Loucy (cell line): ENCODE results near the gene CYS1.
"Not testable (repeated sequence)": the region's sequence is repeated elsewhere in the genome, so short reads cannot be mapped to it uniquely, and the experiment has no call there.

ENCODE experiments used
- H2AFZ ChIP-seq: fragments of 200-600 bp; sonication (generic); 2 replicates; pipeline ENCODE4 v1.6.0; 2016; ENCODE audit warnings: antibody characterized with exemption, mild to moderate bottlenecking, low read length, moderate library complexity
- H3F3A ChIP-seq: fragments of 200-600 bp; 2 replicates; pipeline ENCODE4 v1.6.0; 2016; ENCODE audit warnings: antibody characterized with exemption, low read depth, mild to moderate bottlenecking
- H3K27me3 ChIP-seq: fragments of 200-600 bp; sonication (generic); 2 replicates; pipeline ENCODE4 v1.6.1; 2014; ENCODE audit warnings: low read length, mild to moderate bottlenecking; ENCODE audit not compliant: insufficient read depth, poor library complexity, severe bottlenecking
- H3K36me3 ChIP-seq: fragments of 200-600 bp; sonication (generic); 2 replicates; pipeline ENCODE4 v1.6.1; 2016; ENCODE audit warnings: low read length; ENCODE audit not compliant: insufficient read depth
- H3K4me1 ChIP-seq: fragments of 200-600 bp; sonication (generic); 2 replicates; pipeline ENCODE4 v1.5.1; 2014; ENCODE audit warnings: low read length, mild to moderate bottlenecking; ENCODE audit not compliant: insufficient read depth, poor library complexity, severe bottlenecking
- H3K4me2 ChIP-seq: fragments of 200-600 bp; sonication (generic); 2 replicates; pipeline ENCODE4 v1.6.0; 2014; ENCODE audit warnings: antibody characterized with exemption, low read length, low read depth, mild to moderate bottlenecking; ENCODE audit not compliant: poor library complexity, severe bottlenecking
- H3K4me3 ChIP-seq: fragments of 200-600 bp; sonication (generic); 2 replicates; pipeline ENCODE4 v1.5.1; 2014; ENCODE audit warnings: low read length, mild to moderate bottlenecking, mixed read lengths; ENCODE audit not compliant: poor library complexity, severe bottlenecking
- H3K79me2 ChIP-seq: fragments of 200-600 bp; sonication (generic); 2 replicates; pipeline ENCODE4 v1.6.1; 2014; ENCODE audit warnings: low read length; ENCODE audit not compliant: insufficient read depth
- H3K9ac ChIP-seq: fragments of 200-600 bp; sonication (generic); 2 replicates; pipeline ENCODE4 v1.6.0; 2014; ENCODE audit warnings: mild to moderate bottlenecking, low read depth, low read length, moderate library complexity; ENCODE audit not compliant: poor library complexity, severe bottlenecking
- H3K9me2 ChIP-seq: fragments of 200-600 bp; sonication (generic); replicated peaks from 2 replicates; pipeline ENCODE4 v1.6.1; 2016; ENCODE audit warnings: low read depth, low read length, mixed read lengths
- H3K9me3 ChIP-seq: fragments of 200-600 bp; sonication (generic); 2 replicates; pipeline ENCODE4 v1.6.1; 2014; ENCODE audit warnings: mild to moderate bottlenecking, antibody characterized with exemption, low read length, low read depth; ENCODE audit not compliant: insufficient read depth
- H4K20me1 ChIP-seq: fragments of 200-600 bp; sonication (generic); 2 replicates; pipeline ENCODE4 v1.6.0; 2014; ENCODE audit warnings: antibody characterized with exemption, low read length, mild to moderate bottlenecking; ENCODE audit not compliant: insufficient read depth, poor library complexity, severe bottlenecking
- EZH2phosphoT487 ChIP-seq: fragments of 200-600 bp; IDR thresholded peaks from 2 replicates; pipeline ENCODE4 v1.6.1; 2018; ENCODE audit warnings: antibody characterized with exemption, mild to moderate bottlenecking, moderate library complexity, borderline replicate concordance
- TF ChIP-seq, protein P1 (sequence below): fragments of 200-600 bp; sonication (generic); conservative IDR thresholded peaks from 2 replicates; pipeline ENCODE4 v1.5.1; 2014; ENCODE audit warnings: mild to moderate bottlenecking, antibody characterized with exemption, low read length

Gene CYS1

GRCh38 chr2:10031886-10032745, 48.1 kb downstream of the CYS1 start:
- H3K4me1 ChIP-seq: peaks cover 4% of the 10 kb centered on the region
- H3F3A ChIP-seq: no peaks in the 10 kb centered on the region
- H2AFZ ChIP-seq: no peak overlapping the region
- no peak overlapping the region for H3K9ac ChIP-seq
- no peaks in the 10 kb centered on the region for H3K9me2 ChIP-seq
- no peak overlapping the region for H3K4me3 ChIP-seq
- H3K36me3 ChIP-seq: no peaks in the 10 kb centered on the region
- no peaks in the 10 kb centered on the region for H4K20me1 ChIP-seq
- TF ChIP-seq EZH2phosphoT487: no peak
- TF ChIP-seq, protein P1, sequence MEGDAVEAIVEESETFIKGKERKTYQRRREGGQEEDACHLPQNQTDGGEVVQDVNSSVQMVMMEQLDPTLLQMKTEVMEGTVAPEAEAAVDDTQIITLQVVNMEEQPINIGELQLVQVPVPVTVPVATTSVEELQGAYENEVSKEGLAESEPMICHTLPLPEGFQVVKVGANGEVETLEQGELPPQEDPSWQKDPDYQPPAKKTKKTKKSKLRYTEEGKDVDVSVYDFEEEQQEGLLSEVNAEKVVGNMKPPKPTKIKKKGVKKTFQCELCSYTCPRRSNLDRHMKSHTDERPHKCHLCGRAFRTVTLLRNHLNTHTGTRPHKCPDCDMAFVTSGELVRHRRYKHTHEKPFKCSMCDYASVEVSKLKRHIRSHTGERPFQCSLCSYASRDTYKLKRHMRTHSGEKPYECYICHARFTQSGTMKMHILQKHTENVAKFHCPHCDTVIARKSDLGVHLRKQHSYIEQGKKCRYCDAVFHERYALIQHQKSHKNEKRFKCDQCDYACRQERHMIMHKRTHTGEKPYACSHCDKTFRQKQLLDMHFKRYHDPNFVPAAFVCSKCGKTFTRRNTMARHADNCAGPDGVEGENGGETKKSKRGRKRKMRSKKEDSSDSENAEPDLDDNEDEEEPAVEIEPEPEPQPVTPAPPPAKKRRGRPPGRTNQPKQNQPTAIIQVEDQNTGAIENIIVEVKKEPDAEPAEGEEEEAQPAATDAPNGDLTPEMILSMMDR: no peak
- no peaks in the 10 kb centered on the region for H3K27me3 ChIP-seq
- H3K4me2 ChIP-seq: no peak overlapping the region
- no peaks in the 10 kb centered on the region for H3K79me2 ChIP-seq
- H3K9me3 ChIP-seq: no peaks in the 10 kb centered on the region

DNA sequence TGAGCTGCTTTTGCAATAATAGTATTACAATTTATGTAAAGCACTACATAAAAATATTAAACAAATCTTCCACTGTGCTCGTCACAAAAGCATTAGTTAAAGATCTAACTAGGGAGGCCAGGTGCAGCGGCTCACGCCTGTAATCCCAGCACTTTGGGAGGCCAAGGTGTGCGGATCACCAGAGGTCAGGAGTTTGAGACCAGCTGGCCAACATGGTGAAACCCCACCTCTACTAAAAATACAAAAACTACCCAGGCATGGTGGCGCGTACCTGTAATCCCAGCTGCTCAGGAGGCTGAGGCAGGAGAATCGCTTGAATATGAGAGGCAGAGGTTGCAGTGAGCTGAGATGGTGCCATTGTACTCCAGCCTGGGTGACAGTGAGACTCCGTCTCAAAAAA, 49.4 kb downstream of the CYS1 start:
- not testable (repeated sequence) for H3K9me3 ChIP-seq, H3K4me1 ChIP-seq, H3K9ac ChIP-seq, H4K20me1 ChIP-seq, H3K4me3 ChIP-seq, H3F3A ChIP-seq, H3K9me2 ChIP-seq, H3K79me2 ChIP-seq, H3K27me3 ChIP-seq, H2AFZ ChIP-seq, H3K4me2 ChIP-seq, H3K36me3 ChIP-seq

- Histone ChIP-seq H3K9me3 (no peaks in the 10 kb centered on the region), H3K4me3 (no peak overlapping the region), H3K9ac (no peak overlapping the region), H3K4me2 (no peak overlapping the region), H3F3A (no peaks in the 10 kb centered on the region), H2AFZ (no peak overlapping the region), H3K4me1 (no peaks in the 10 kb centered on the region), H3K79me2 (no peaks in the 10 kb centered on the region), H3K9me2 (no peaks in the 10 kb centered on the region), H4K20me1 (no peaks in the 10 kb centered on the region), H3K27me3 (no peaks in the 10 kb centered on the region), H3K36me3 (no peaks in the 10 kb centered on the region)
- no peak for TF ChIP-seq EZH2phosphoT487
- TF ChIP-seq, protein P1: no peak
Observed at GRCh38 chr2:10030311-10030736, 49.9 kb downstream of the CYS1 start.

GRCh38 chr2:10029875-10030223, 50.4 kb downstream of the CYS1 start:
- TF ChIP-seq EZH2phosphoT487: no peak
- TF ChIP-seq, protein P1: no peak
- Histone ChIP-seq H3K4me3 (no peak overlapping the region), H3K9ac (no peak overlapping the region), H4K20me1 (no peaks in the 10 kb centered on the region), H3K79me2 (no peaks in the 10 kb centered on the region), H2AFZ (no peak overlapping the region), H3K27me3 (no peaks in the 10 kb centered on the region), H3K9me2 (no peaks in the 10 kb centered on the region), H3K4me2 (no peak overlapping the region), H3K9me3 (no peaks in the 10 kb centered on the region), H3K36me3 (no peaks in the 10 kb centered on the region), H3K4me1 (no peaks in the 10 kb centered on the region), H3F3A (no peaks in the 10 kb centered on the region)
